GM12874 (cell line): ENCODE results near the gene FBXO21.

ENCODE experiments used
- TF ChIP-seq, protein P1 (sequence below): IDR thresholded peaks from 2 replicates; pipeline ENCODE4 v1.5.1; 2011; ENCODE audit warnings: low read depth, mild to moderate bottlenecking, control low read depth, low read length, moderate library complexity; ENCODE audit not compliant: insufficient read depth

Gene FBXO21, protein sequence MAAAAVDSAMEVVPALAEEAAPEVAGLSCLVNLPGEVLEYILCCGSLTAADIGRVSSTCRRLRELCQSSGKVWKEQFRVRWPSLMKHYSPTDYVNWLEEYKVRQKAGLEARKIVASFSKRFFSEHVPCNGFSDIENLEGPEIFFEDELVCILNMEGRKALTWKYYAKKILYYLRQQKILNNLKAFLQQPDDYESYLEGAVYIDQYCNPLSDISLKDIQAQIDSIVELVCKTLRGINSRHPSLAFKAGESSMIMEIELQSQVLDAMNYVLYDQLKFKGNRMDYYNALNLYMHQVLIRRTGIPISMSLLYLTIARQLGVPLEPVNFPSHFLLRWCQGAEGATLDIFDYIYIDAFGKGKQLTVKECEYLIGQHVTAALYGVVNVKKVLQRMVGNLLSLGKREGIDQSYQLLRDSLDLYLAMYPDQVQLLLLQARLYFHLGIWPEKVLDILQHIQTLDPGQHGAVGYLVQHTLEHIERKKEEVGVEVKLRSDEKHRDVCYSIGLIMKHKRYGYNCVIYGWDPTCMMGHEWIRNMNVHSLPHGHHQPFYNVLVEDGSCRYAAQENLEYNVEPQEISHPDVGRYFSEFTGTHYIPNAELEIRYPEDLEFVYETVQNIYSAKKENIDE

DNA sequence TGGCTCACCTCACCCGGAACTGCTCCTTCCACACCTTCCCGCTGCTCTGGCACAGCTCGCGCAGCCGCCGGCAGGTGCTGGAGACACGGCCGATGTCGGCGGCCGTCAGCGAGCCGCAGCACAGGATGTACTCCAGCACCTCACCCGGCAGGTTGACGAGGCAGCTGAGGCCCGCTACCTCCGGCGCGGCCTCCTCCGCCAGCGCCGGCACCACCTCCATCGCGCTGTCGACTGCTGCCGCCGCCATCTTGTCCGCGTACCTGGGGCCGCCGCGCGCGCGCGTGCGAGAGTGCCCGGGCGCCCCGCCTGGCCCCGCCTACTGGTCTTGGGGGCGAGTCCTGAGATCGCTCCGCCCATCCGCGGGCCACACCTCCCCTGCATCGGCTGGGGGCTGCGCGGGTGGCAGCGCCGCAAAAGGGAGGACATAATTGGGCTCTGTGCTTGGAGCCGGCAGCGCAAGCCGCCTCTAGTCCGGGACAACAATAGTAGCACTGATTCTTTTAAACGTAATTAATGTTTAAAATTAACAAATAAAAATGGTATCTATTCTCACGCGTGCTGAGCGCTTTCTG lies at the start of gene FBXO21:
Gene FBXO21, minus strand, starts transcription at position 261 of the 572 bp plus-strand sequence. Its CDS starts 14 bp downstream, at position 247.
- TF ChIP-seq, protein P1, sequence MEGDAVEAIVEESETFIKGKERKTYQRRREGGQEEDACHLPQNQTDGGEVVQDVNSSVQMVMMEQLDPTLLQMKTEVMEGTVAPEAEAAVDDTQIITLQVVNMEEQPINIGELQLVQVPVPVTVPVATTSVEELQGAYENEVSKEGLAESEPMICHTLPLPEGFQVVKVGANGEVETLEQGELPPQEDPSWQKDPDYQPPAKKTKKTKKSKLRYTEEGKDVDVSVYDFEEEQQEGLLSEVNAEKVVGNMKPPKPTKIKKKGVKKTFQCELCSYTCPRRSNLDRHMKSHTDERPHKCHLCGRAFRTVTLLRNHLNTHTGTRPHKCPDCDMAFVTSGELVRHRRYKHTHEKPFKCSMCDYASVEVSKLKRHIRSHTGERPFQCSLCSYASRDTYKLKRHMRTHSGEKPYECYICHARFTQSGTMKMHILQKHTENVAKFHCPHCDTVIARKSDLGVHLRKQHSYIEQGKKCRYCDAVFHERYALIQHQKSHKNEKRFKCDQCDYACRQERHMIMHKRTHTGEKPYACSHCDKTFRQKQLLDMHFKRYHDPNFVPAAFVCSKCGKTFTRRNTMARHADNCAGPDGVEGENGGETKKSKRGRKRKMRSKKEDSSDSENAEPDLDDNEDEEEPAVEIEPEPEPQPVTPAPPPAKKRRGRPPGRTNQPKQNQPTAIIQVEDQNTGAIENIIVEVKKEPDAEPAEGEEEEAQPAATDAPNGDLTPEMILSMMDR: no peak

DNA sequence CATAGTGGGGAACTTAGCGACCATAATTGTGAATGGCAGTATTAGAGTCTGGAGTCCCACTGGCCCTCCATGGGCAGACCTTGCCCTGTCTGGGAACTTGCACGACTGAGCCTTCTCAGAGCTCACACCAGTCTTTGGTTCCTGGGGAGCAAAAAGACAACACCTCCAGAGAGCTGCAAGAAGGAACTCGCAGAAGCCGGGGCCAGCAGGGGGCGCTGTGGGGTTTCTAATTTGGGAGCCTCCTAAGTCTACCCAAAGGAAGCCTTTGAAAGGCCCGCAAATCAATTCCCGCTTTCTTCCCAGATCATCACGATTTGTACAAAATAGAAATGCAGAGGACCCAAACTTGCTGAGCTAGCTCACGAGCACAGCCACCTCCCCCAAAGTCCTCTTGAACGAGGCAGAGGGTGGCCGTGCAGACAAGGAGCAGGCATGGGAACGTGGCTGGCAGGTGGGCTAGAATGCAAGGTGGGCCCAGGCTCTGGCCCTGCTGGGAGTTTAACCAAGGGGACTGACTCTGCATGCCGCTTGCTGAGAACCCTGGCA lies 46.3 kb upstream of the FBXO21 start:
- TF ChIP-seq, protein P1: peak; percentile 84

DNA sequence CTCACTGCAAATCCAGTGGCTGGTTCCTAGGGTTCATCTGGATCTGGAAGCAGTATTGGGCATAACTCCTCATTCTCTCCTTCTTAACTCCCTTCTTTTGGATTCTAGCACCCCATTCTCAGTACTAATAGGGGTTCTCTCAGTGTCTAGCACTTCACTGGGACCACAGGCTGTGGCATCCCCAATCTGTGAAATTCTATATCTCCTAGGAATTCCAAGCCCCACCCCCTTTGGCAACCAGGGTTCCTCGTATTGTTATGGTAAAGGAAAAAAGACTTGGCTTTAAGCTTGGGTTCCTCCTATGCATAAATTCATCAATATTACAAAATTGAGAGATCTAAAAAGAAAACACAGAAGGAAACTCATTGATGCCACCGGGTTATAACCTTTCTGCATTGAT lies 45.0 kb upstream of the FBXO21 start:
- TF ChIP-seq, protein P1: no peak

- TF ChIP-seq, protein P1: no peak
Observed at GRCh38 chr12:117234441-117234840, 44.2 kb upstream of the FBXO21 start.

DNA sequence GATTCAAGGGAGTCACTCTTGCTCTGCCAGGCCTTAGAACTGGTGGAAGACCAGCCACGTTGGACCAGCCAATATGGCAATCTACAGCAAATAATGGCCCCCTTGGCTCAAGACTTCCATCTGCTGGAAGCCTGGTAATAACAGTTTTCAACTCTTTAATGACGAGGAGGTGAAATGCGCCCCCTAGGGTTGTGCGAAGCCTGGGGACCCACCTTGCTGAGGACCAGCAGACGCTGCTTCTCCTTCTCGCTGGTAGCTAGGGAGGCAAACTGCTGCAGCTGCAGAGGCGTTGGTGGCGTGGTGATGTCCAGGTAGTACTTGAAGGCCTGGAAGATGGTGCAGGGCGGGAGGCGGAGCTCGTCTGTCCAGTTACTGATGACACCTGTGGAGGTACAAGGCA lies 41.5 kb upstream of the FBXO21 start:
- TF ChIP-seq, protein P1: 0 out of 2 replicates have a peak, but pooled peaks have one; percentile 5

GRCh38 chr12:117228239-117228638 lies 38.0 kb upstream of the FBXO21 start:
- TF ChIP-seq, protein P1: no peak
